Ammon's horn (tissue), 1 donor: ENCODE measurements around the gene DNAJC1.
"Not testable (repeated sequence)": the region's sequence is repeated elsewhere in the genome, so short reads cannot be mapped to it uniquely, and the experiment has no call there.

Experiments
- DNase-seq: peaks from one replicate; pipeline ENCODE4 v3.0.0-alpha.2; 2016; ENCODE audit warnings: low spot score

DNAJC1 gene

GRCh38 chr10:21724687-21725367, 278.7 kb downstream of the DNAJC1 start:
- DNase-seq, result peak; percentile 93

- no peak for DNase-seq
Observed at GRCh38 chr10:21724020-21724589, 279.4 kb downstream of the DNAJC1 start.

- no peak for DNase-seq
Observed at GRCh38 chr10:21722209-21722608, 281.3 kb downstream of the DNAJC1 start.

- DNase-seq, result no peak
Observed at GRCh38 chr10:21721000-21721665, 282.4 kb downstream of the DNAJC1 start.

- DNase-seq, result no peak
Observed at GRCh38 chr10:21720090-21720489, 283.4 kb downstream of the DNAJC1 start.

GRCh38 chr10:21719502-21719901, 284.0 kb downstream of the DNAJC1 start:
- no peak for DNase-seq

GRCh38 chr10:21717437-21718054, 286.0 kb downstream of the DNAJC1 start:
- not testable (repeated sequence) for DNase-seq

- DNase-seq, result peak; percentile 25
Observed at GRCh38 chr10:21715531-21716195, 287.9 kb downstream of the DNAJC1 start.

GRCh38 chr10:21712975-21713374, 290.6 kb downstream of the DNAJC1 start:
- DNase-seq, result no peak

- no peak for DNase-seq
Observed at GRCh38 chr10:21707498-21707897, 296.0 kb downstream of the DNAJC1 start.
